Fibroblast of lung (primary cell): ENCODE data around the gene IL3. TPM values are rescaled to one million over a fixed set of nuclear protein-coding genes. Genes with fewer than 3 reads are reported as not detected.

Source experiments
- DNase-seq, 2 donors: peaks; one replicate each; pipeline versions ENCODE4 v3.0.0 to v3.0.0-alpha.2; 2010; ENCODE audit warnings: low read depth in 2 of 2
- H2AFZ ChIP-seq: 2 replicates; pipeline ENCODE4 v1.5.1; 2012; ENCODE audit warnings: low read length, control low read depth, inconsistent platforms
- H3K27ac ChIP-seq: 2 replicates; pipeline ENCODE4 v1.5.1; 2011; ENCODE audit warnings: low read length, control low read depth; ENCODE audit not compliant: insufficient read depth
- H3K27me3 ChIP-seq: 2 replicates; pipeline ENCODE4 v1.5.1; 2011; ENCODE audit warnings: mild to moderate bottlenecking, low read length; ENCODE audit not compliant: control insufficient read depth, insufficient read depth
- H3K36me3 ChIP-seq: 2 replicates; pipeline ENCODE4 v1.5.1; 2011; ENCODE audit warnings: low read length; ENCODE audit not compliant: control insufficient read depth, insufficient read depth
- H3K4me1 ChIP-seq: 2 replicates; pipeline ENCODE4 v1.5.1; 2011; ENCODE audit warnings: low read length; ENCODE audit not compliant: control insufficient read depth, insufficient read depth; ENCODE audit errors: extremely low read depth
- H3K4me2 ChIP-seq: 2 replicates; pipeline ENCODE4 v1.5.1; 2011; ENCODE audit warnings: low read length, control low read depth; ENCODE audit not compliant: insufficient read depth; ENCODE audit errors: extremely low read depth
- H3K4me3 ChIP-seq, 4 experiments: fragments of 200-600 bp in 1 of 4; sonication (generic) in 1 of 4; replicated peaks in 1 of 4; 2 replicates each; pipeline ENCODE4 v1.5.1; 2011 to 2016; ENCODE audit warnings: low read length in 4 of 4, low read depth in 3 of 4, mild to moderate bottlenecking in 3 of 4, control low read depth in 2 of 4, inconsistent platforms in 1 of 4, mixed read lengths in 1 of 4; ENCODE audit not compliant: insufficient read depth in 1 of 4; ENCODE audit errors: control extremely low read depth in 1 of 4
- H3K79me2 ChIP-seq: 2 replicates; pipeline ENCODE4 v1.5.1; 2012; ENCODE audit warnings: mild to moderate bottlenecking, low read length, inconsistent platforms; ENCODE audit not compliant: control insufficient read depth, insufficient read depth
- H3K9ac ChIP-seq: 2 replicates; pipeline ENCODE4 v1.5.1; 2011; ENCODE audit warnings: mild to moderate bottlenecking, low read length, control low read depth; ENCODE audit not compliant: insufficient read depth
- H3K9me3 ChIP-seq: 2 replicates; pipeline ENCODE4 v1.5.1; 2012; ENCODE audit warnings: low read depth, low read length; ENCODE audit not compliant: control insufficient read depth, insufficient read depth
- H4K20me1 ChIP-seq: 2 replicates; pipeline ENCODE4 v1.5.1; 2011; ENCODE audit warnings: low read length; ENCODE audit not compliant: control insufficient read depth, insufficient read depth; ENCODE audit errors: extremely low read depth
- EZH2 ChIP-seq: IDR thresholded peaks from 2 replicates; pipeline ENCODE4 v1.5.1; 2012; ENCODE audit warnings: low read length, control low read depth, mild to moderate bottlenecking; ENCODE audit errors: missing control alignments
- polyA plus RNA-seq, 2 donors: library from polyadenylated mRNA; depleted of rRNA in 1 of 2; stranded (reverse) in 1 of 2; unstranded in 1 of 2; fragments of >200 nt; gene quantifications; 2 replicates each; pipeline ENCODE4 v1.2.1, GENCODE V29; 2011 to 2012; ENCODE audit warnings: missing spikeins in 1 of 2
- total RNA-seq: library from RNA; depleted of rRNA; stranded (reverse); fragments of >200 nt; gene quantifications from 2 replicates; pipeline ENCODE4 v1.2.1, GENCODE V29; 2014
- TF ChIP-seq, protein P1 (sequence below), 2 donors: IDR thresholded peaks in 1 of 2; conservative IDR thresholded peaks in 1 of 2; 1 replicate in 1 of 2; 2 replicates in 1 of 2; pipeline ENCODE4 v1.5.1; 2011 to 2012; ENCODE audit warnings: low read length in 2 of 2, control low read depth in 1 of 2, inconsistent platforms in 1 of 2, low read depth in 1 of 2, mild to moderate bottlenecking in 1 of 2

IL3 gene
- total and polyA plus RNA-seq, 2 donors (not counting 1 experiment from before 2014, with no cell fraction given): not detected

GRCh38 chr5:132073231-132074013 lies 13.0 kb downstream of the IL3 start, which contains the start of gene CSF2:
TSS of gene CSF2 (plus strand) at chr5:132073789. CDS start at chr5:132073824, 35 bp downstream.
- no peaks in the 10 kb centered on the region for H3K36me3 ChIP-seq

GRCh38 chr5:132074091-132074771 lies 13.8 kb downstream of the IL3 start:
- H3K27ac ChIP-seq: no peak overlapping the region
- no peaks in the 10 kb centered on the region for H3K9me3 ChIP-seq
- no peak overlapping the region for H2AFZ ChIP-seq
- TF ChIP-seq EZH2: no peak
- TF ChIP-seq, protein P1, sequence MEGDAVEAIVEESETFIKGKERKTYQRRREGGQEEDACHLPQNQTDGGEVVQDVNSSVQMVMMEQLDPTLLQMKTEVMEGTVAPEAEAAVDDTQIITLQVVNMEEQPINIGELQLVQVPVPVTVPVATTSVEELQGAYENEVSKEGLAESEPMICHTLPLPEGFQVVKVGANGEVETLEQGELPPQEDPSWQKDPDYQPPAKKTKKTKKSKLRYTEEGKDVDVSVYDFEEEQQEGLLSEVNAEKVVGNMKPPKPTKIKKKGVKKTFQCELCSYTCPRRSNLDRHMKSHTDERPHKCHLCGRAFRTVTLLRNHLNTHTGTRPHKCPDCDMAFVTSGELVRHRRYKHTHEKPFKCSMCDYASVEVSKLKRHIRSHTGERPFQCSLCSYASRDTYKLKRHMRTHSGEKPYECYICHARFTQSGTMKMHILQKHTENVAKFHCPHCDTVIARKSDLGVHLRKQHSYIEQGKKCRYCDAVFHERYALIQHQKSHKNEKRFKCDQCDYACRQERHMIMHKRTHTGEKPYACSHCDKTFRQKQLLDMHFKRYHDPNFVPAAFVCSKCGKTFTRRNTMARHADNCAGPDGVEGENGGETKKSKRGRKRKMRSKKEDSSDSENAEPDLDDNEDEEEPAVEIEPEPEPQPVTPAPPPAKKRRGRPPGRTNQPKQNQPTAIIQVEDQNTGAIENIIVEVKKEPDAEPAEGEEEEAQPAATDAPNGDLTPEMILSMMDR (conservative IDR thresholded peaks at IDR 0.05 in 1 of 2, IDR thresholded peaks at IDR 0.05 in 1 of 2; ENCODE audit: low read depth in 1 of 2, low read length in 2 of 2): no peak
- H4K20me1 ChIP-seq: no peaks in the 10 kb centered on the region
- no peak overlapping the region for H3K4me2 ChIP-seq
- no peaks in the 10 kb centered on the region for H3K36me3 ChIP-seq
- H3K27me3 ChIP-seq: no peaks in the 10 kb centered on the region
- H3K9ac ChIP-seq: no peak overlapping the region
- peaks cover 12% of the 10 kb centered on the region for H3K4me1 ChIP-seq
- no peaks in the 10 kb centered on the region for H3K79me2 ChIP-seq
- DNase-seq: no peak
- H3K4me3 ChIP-seq: no peak overlapping the region

More at GRCh38 chr5:132073231-132074013, 13.0 kb downstream of the IL3 start, which contains the start of gene CSF2:
- Histone ChIP-seq H3K9ac (no peak within 1 kb of the TSS), H4K20me1 (no peaks in the 10 kb centered on the region), H3K4me2 (no peak within 1 kb of the TSS), H3K27ac (no peak within 1 kb of the TSS), H3K27me3 (no peaks in the 10 kb centered on the region), H3K9me3 (no peaks in the 10 kb centered on the region), H3K4me3 (no peak within 1 kb of the TSS), H3K4me1 (peaks cover 12% of the 10 kb centered on the region), H2AFZ (no peak within 1 kb of the TSS), H3K79me2 (no peaks in the 10 kb centered on the region)
- TF ChIP-seq, protein P1 (conservative IDR thresholded peaks at IDR 0.05 in 1 of 2, IDR thresholded peaks at IDR 0.05 in 1 of 2; ENCODE audit: low read depth in 1 of 2, low read length in 2 of 2): no peak
- no peak for TF ChIP-seq EZH2
- peak in 1 of 2 donors; percentile 54 for DNase-seq
